Testis (tissue), 3 donors: ENCODE data around the gene XAGE2. TPM values are rescaled to one million over a fixed set of nuclear protein-coding genes. Genes with fewer than 3 reads are reported as not detected.

Experiments used
- DNase-seq: peaks from one replicate; pipeline ENCODE4 v3.0.0-alpha.2; 2019
- H3K27ac ChIP-seq, 2 donors: fragments of 200-600 bp; sonication (generic); one replicate each; pipeline ENCODE4 v1.5.1; 2019
- H3K27me3 ChIP-seq: fragments of 200-600 bp; sonication (generic); one replicate; pipeline ENCODE4 v1.5.1; 2019
- H3K36me3 ChIP-seq: fragments of 200-600 bp; sonication (generic); one replicate; pipeline ENCODE4 v1.5.1; 2017; ENCODE audit warnings: low read depth; ENCODE audit errors: missing control alignments
- H3K4me1 ChIP-seq: fragments of 200-600 bp; sonication (generic); one replicate; pipeline ENCODE4 v1.5.1; 2019
- H3K4me3 ChIP-seq, 2 donors: fragments of 200-600 bp; sonication (generic); one replicate each; pipeline ENCODE4 v1.5.1; 2017 to 2019
- H3K9me3 ChIP-seq: fragments of 200-600 bp; sonication (generic); one replicate; pipeline ENCODE4 v1.5.1; 2017
- POLR2A ChIP-seq: fragments of 450-650 bp; IDR thresholded peaks from one replicate; pipeline ENCODE4 v1.6.1; 2017; ENCODE audit warnings: antibody characterized with exemption, mild to moderate bottlenecking, moderate library complexity
- WGBS, 2 donors: methylation state at CpG; one replicate each; pipeline ENCODE4 v1.1.5; 2018; 5-methylcytosine and 5-hydroxymethylcytosine counted together
- intact Hi-C: fragments of 100-400 bp; cut with DNase I; formaldehyde crosslinking; loops from one replicate; pipeline ENCODE4 v1.15.1; 2023; ENCODE audit warnings: low total_unique reads
- polyA plus RNA-seq: library from polyadenylated mRNA; stranded (reverse); fragments of 350-450 nt; fragmentation: Illumina TruSeq; extraction: RNeasy Lipid Tissue Mini Kit (QIAGEN cat#74804); gene quantifications from one replicate; pipeline ENCODE4 v1.2.3, GENCODE V29; 2014; ENCODE audit warnings: low read depth, low replicate concordance; ENCODE audit not compliant: insufficient read depth
- total RNA-seq, 2 donors: library from RNA; depleted of rRNA; stranded (reverse); fragments of >200 nt; gene quantifications; one replicate each; pipeline ENCODE4 v1.2.3, GENCODE V29; 2016
- TF ChIP-seq, protein P1 (sequence below), 3 experiments: fragments of 450-650 bp in 2 of 3; fragments of 200-600 bp in 1 of 3; sonication (generic) in 1 of 3; IDR thresholded peaks; one replicate each; pipeline ENCODE4 v1.5.1; 2016 to 2019; ENCODE audit warnings: antibody characterized with exemption in 3 of 3, mild to moderate bottlenecking in 2 of 3, moderate library complexity in 1 of 3

The XAGE2 gene
- total and polyA plus RNA-seq, 3 donors from 2014 or later = 0.81 TPM; not detected in 2

DNA sequence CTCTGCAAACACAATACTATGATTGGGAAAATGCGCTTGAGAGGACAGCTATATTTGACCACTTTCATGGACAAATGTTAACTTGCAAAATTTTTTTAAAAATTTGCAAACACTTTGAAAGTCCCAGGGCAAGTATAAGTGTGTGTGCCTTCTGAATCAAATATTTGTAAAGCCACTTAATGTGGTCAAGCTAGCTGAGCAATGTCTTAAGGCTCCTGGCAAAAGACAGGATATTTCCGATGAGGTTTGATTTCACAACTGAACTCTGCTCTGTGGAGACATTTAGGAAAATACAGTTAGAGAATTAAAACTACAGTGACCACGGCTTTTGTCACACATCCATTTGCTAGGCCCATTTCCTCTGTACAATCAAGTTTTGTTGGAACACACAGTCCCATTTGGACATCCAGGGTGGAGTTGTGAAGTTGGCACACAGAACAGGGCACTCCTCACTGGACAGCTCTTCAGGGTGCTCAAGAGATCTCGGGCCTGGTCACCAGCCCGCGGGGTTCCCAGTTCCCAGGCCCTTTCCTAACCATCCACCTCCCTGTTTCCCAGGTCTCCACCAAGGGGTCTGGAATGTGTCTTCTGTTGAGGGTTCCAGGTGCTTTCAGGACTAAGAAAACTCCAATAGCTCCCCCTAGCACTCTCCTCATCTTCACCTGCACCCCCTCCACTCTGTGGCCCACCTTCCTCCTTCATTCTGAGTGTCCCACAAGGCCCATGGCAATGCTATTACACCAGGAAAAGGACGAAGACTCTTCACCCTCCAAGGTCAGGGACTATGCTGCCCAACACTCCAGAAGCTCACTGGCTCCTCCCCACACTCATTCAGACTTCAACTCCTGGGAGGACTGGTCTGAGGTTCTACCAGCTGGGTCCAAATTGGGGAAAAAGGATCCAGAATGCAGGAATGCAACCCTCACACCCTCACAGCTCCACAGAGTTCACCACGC, 41.9 kb downstream of the XAGE2 start:
- Histone ChIP-seq H3K27me3 (no peaks in the 10 kb centered on the region), H3K4me1 (no peaks in the 10 kb centered on the region), H3K27ac (no peak overlapping the region), H3K4me3 (no peak overlapping the region), H3K9me3 (no peaks in the 10 kb centered on the region), H3K36me3 (no peaks in the 10 kb centered on the region)
- TF ChIP-seq POLR2A = no peak
- TF ChIP-seq, protein P1, sequence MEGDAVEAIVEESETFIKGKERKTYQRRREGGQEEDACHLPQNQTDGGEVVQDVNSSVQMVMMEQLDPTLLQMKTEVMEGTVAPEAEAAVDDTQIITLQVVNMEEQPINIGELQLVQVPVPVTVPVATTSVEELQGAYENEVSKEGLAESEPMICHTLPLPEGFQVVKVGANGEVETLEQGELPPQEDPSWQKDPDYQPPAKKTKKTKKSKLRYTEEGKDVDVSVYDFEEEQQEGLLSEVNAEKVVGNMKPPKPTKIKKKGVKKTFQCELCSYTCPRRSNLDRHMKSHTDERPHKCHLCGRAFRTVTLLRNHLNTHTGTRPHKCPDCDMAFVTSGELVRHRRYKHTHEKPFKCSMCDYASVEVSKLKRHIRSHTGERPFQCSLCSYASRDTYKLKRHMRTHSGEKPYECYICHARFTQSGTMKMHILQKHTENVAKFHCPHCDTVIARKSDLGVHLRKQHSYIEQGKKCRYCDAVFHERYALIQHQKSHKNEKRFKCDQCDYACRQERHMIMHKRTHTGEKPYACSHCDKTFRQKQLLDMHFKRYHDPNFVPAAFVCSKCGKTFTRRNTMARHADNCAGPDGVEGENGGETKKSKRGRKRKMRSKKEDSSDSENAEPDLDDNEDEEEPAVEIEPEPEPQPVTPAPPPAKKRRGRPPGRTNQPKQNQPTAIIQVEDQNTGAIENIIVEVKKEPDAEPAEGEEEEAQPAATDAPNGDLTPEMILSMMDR (IDR thresholded peaks at IDR 0.05) = no peak
- no peak for DNase-seq
- WGBS, 2 donors = 83 to 95% methylated on average over 6 to 8 of the region's 8 CpGs
- intact Hi-C loops = no loop called here

DNA sequence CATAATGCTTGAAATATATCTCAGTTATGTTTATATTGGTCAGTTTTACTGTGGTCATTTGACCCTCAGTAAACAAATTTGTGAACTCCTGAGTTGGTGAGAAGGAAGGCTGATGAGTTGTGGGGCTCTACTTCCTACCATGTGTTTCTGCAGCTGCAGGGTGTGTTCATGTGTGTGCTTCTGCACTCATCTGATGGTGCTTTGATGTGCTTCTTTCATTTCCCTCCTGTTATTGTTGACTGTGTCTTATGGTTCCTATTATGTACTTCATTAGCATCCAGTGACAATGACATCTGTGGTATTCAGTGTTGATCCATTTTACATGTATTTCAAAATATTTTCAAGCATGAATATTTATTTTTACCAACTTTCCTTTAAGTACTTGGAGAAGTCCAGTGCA, 46.5 kb downstream of the XAGE2 start:
- no peak overlapping the region for H3K4me3 ChIP-seq
- DNase-seq = no peak
- no peaks in the 10 kb centered on the region for H3K9me3 ChIP-seq
- H3K36me3 ChIP-seq = no peaks in the 10 kb centered on the region
- H3K27me3 ChIP-seq = no peaks in the 10 kb centered on the region
- no peak for TF ChIP-seq POLR2A
- TF ChIP-seq, protein P1 (IDR thresholded peaks at IDR 0.05) = no peak
- no peaks in the 10 kb centered on the region for H3K4me1 ChIP-seq
- no peak overlapping the region for H3K27ac ChIP-seq
- intact Hi-C loops = no loop called here

DNA sequence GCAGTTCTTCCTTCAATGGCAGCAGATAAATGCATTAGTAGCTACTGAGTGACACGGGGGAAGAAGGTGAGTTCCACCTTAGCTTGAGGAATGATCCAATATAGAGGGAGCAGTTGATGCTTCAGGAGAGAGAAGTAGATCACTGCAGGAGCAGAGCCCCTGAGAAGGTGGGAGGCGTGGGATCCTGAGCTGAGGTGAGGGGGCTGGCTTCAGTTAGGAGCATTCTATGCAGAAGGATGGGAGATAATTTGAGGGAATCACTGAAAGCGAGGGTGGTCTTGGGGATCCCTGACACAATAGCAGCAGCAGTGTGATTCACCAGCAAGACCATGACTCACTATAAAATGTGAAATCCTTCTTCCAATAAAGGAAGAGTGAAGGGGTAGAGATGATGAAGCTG, 48.0 kb downstream of the XAGE2 start:
- intact Hi-C loops = no loop called here

DNA sequence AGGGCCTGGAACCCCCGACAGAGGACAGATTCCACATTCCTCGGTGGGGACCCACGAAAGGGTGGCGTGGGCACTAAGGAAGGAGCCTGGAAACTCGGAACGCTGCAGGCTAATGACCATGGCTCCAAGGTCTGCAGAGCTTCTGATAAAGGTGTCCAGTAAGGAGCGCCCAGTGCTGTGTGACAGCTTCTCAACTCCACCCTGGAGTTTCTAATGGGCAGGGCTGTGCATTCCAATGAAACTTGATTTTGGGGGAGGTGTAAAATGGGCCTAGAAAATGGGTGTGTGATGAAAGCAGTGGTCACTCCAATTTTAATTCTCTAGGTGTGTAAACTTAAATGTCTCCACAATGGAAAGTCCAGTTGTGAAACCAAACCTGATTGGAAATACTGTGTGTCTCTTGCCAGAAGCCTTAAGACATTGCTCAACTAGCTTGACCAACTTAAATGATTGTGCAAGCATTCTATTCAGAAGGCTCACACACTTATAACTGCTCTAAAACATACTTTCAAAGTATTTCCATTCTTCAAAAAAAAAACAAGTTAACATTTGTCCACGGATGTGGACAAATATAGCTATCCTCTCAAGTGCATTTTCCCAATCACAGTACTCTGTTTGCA, 52.1 kb downstream of the XAGE2 start:
- no peaks in the 10 kb centered on the region for H3K4me1 ChIP-seq
- no peak for TF ChIP-seq POLR2A
- TF ChIP-seq, protein P1 (IDR thresholded peaks at IDR 0.05) = no peak
- no peak for DNase-seq
- H3K9me3 ChIP-seq = no peaks in the 10 kb centered on the region
- no peaks in the 10 kb centered on the region for H3K36me3 ChIP-seq
- WGBS, 2 donors = 85 to 87% methylated on average over 7 to 8 of the region's 8 CpGs
- no peaks in the 10 kb centered on the region for H3K27me3 ChIP-seq
- H3K27ac ChIP-seq = no peak overlapping the region
- H3K4me3 ChIP-seq = no peak overlapping the region
- intact Hi-C loops = no loop called here

More for the DNA sequence above, 48.0 kb downstream of the XAGE2 start:
- no peak for DNase-seq
- Histone ChIP-seq H3K27ac (no peak overlapping the region), H3K9me3 (no peaks in the 10 kb centered on the region), H3K4me3 (no peak overlapping the region), H3K36me3 (no peaks in the 10 kb centered on the region), H3K27me3 (no peaks in the 10 kb centered on the region), H3K4me1 (no peaks in the 10 kb centered on the region)
- TF ChIP-seq POLR2A = no peak
- TF ChIP-seq, protein P1 (IDR thresholded peaks at IDR 0.05) = no peak
- WGBS, 2 donors = 94% methylated on average over 3 of the region's 3 CpGs; no CpG with 5 or more reads in 1 of the 2 donors
